Measurements from ENCODE around the gene USP40. TPM values are rescaled to one million over a fixed set of nuclear protein-coding genes. Genes with fewer than 3 reads are reported as not detected.

Gene USP40
- total and polyA plus RNA-seq, 10 donors = 11.4 to 57.3 (median 38.1) TPM

GRCh38 chr2:233456111-233456510 is 110.5 kb downstream of the USP40 start:
- peak; percentile 51 for DNase-seq
- Histone ChIP-seq H3K4me1 (no peaks in the 10 kb centered on the region), H3K9me3 (no peaks in the 10 kb centered on the region), H3K4me3 (no peak overlapping the region), H3K36me3 (peaks cover 9 to 100% (median 100%) of the 10 kb centered on the region in 6 donors), H3K27ac (no peak overlapping the region), H3K27me3 (replicated peaks in 1 of 7) (no peaks in the 10 kb centered on the region)
- intact Hi-C loops (cut with DNase I; ENCODE audit: low total_unique reads) = no loop called here
- TF ChIP-seq, protein P1, sequence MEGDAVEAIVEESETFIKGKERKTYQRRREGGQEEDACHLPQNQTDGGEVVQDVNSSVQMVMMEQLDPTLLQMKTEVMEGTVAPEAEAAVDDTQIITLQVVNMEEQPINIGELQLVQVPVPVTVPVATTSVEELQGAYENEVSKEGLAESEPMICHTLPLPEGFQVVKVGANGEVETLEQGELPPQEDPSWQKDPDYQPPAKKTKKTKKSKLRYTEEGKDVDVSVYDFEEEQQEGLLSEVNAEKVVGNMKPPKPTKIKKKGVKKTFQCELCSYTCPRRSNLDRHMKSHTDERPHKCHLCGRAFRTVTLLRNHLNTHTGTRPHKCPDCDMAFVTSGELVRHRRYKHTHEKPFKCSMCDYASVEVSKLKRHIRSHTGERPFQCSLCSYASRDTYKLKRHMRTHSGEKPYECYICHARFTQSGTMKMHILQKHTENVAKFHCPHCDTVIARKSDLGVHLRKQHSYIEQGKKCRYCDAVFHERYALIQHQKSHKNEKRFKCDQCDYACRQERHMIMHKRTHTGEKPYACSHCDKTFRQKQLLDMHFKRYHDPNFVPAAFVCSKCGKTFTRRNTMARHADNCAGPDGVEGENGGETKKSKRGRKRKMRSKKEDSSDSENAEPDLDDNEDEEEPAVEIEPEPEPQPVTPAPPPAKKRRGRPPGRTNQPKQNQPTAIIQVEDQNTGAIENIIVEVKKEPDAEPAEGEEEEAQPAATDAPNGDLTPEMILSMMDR (IDR thresholded peaks at IDR 0.05 in 8 of 11, conservative IDR thresholded peaks at IDR 0.05 in 3 of 11) = no peak
- TF ChIP-seq POLR2A (IDR thresholded peaks at IDR 0.05) = no peak
- 93 to 98% (median 94%) methylated on average over 11 of the region's 11 CpGs for WGBS, 5 donors

GRCh38 chr2:233455491-233455890 is 111.1 kb downstream of the USP40 start:
- Histone ChIP-seq H3K36me3 (peaks cover 9 to 100% (median 100%) of the 10 kb centered on the region in 6 donors), H3K27ac (no peak overlapping the region), H3K4me3 (no peak overlapping the region), H3K27me3 (replicated peaks in 1 of 7) (no peaks in the 10 kb centered on the region), H3K9me3 (no peaks in the 10 kb centered on the region), H3K4me1 (no peaks in the 10 kb centered on the region)
- TF ChIP-seq POLR2AphosphoS5 (IDR thresholded peaks at IDR 0.05) (peak in 1 of 3 donors; percentile 30), POLR2A (IDR thresholded peaks at IDR 0.05) (no peak)
- peak; percentile 17 for DNase-seq
- 95 to 100% (median 95%) methylated on average over 6 to 7 of the region's 7 CpGs for WGBS, 5 donors
- intact Hi-C loops (cut with DNase I; ENCODE audit: low total_unique reads) = no loop called here

DNA sequence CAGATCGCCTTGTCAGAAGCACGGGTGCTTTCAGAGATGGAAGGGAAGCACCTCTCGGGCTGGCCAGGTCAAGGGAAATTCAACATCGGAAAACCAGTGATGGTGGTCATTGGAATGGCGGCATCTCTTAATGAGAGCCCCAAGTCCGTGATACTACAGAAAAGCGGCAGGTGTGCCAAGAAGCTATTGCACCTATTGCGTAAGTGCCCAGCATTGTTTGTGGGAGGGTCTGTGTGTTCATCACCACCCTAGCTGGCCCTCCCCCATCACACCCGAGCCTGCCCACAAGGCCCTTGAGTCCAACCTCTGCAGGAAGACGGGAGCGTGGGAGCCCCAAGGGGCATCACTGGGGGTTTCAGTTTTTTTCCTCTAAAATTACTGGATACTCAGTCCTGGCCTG is 111.6 kb downstream of the USP40 start:
- no peaks in the 10 kb centered on the region for H3K27me3 ChIP-seq (replicated peaks in 1 of 7)

DNA sequence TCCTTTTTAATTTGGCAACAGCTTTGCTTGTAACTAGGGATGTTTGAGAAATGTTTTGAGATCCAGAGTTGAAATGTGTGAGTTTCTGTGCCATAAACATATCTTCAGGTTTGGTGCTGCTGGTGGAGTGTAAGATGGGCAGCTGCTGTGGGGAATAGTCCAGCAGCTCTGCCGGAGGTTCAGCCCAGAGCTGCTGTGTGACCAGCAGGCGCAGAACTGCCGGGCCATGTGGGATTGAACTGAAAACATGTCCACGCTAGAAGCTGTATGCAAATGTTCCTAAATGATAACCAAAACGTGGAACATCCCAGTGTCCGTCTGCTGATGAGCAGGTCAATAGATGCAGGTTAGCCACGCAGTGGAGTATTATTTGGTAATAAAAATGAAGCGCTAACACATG is 112.7 kb downstream of the USP40 start:
- DNase-seq = peak; percentile 24
- intact Hi-C loops (cut with DNase I; ENCODE audit: low total_unique reads) = no loop called here
- TF ChIP-seq POLR2AphosphoS5 (IDR thresholded peaks at IDR 0.05) (no peak), POLR2A (IDR thresholded peaks at IDR 0.05) (no peak)
- TF ChIP-seq, protein P1 (IDR thresholded peaks at IDR 0.05 in 8 of 11, conservative IDR thresholded peaks at IDR 0.05 in 3 of 11) = no peak

More for the DNA sequence above, 111.6 kb downstream of the USP40 start:
- Histone ChIP-seq H3K27ac (no peak overlapping the region), H3K4me3 (no peak overlapping the region), H3K9me3 (no peaks in the 10 kb centered on the region), H3K4me1 (no peaks in the 10 kb centered on the region), H3K36me3 (peaks cover 9 to 100% (median 100%) of the 10 kb centered on the region in 6 donors)
- WGBS, 5 donors = 88 to 93% (median 91%) methylated on average over 11 of the region's 11 CpGs
- intact Hi-C loops (cut with DNase I; ENCODE audit: low total_unique reads) = no loop called here
- peak; percentile 27 for DNase-seq
- TF ChIP-seq, protein P1 (IDR thresholded peaks at IDR 0.05 in 8 of 11, conservative IDR thresholded peaks at IDR 0.05 in 3 of 11) = no peak
- no peak for TF ChIP-seq POLR2A (IDR thresholded peaks at IDR 0.05)
- TF ChIP-seq POLR2AphosphoS5 (IDR thresholded peaks at IDR 0.05) = no peak

More for the DNA sequence above, 112.7 kb downstream of the USP40 start:
- Histone ChIP-seq H3K27me3 (replicated peaks in 1 of 7) (no peaks in the 10 kb centered on the region), H3K36me3 (peaks cover 9 to 100% (median 100%) of the 10 kb centered on the region in 6 donors), H3K9me3 (no peaks in the 10 kb centered on the region), H3K4me1 (peaks cover 0 to 3% (median 0%) of the 10 kb centered on the region in 6 donors), H3K4me3 (no peak overlapping the region), H3K27ac (no peak overlapping the region)
- 91 to 99% (median 96%) methylated on average over 8 of the region's 8 CpGs for WGBS, 5 donors

All from spleen (tissue), 11 donors.